GM12864 (cell line): ENCODE results near the gene ATG2A.
A peak's percentile ranks its signal among the peaks of the same experiment; 100 is the strongest.

Source experiments
- DNase-seq: peaks from one replicate; pipeline ENCODE4 v3.0.0-alpha.2; 2011; ENCODE audit warnings: low read depth
- H3K4me3 ChIP-seq: 2 replicates; pipeline ENCODE4 v1.5.1; 2011; ENCODE audit warnings: mild to moderate bottlenecking, low read depth, low read length, control low read depth
- CTCF ChIP-seq: IDR thresholded peaks from 2 replicates; pipeline ENCODE4 v1.5.1; 2011; ENCODE audit warnings: low read depth, mild to moderate bottlenecking, moderate library complexity, low read length, control low read depth, inconsistent platforms; ENCODE audit errors: missing control alignments

Gene ATG2A

GRCh38 chr11:64916775-64917662 lies at the start of gene ATG2A:
Gene ATG2A (minus strand): TSS chr11:64917209. CDS start chr11:64917135, 74 bp downstream.
- H3K4me3 ChIP-seq = peak within 1 kb of the TSS; percentile 69
- no peak for TF ChIP-seq CTCF
- DNase-seq = peak; percentile 99

- H3K4me3 ChIP-seq = no peak overlapping the region
- TF ChIP-seq CTCF = no peak
- DNase-seq = no peak
These were observed 46.1 kb upstream of the ATG2A start for GRCh38 chr11:64963072-64963631.

GRCh38 chr11:64960719-64961118 lies 43.7 kb upstream of the ATG2A start:
- no peak overlapping the region for H3K4me3 ChIP-seq
- DNase-seq = no peak
- no peak for TF ChIP-seq CTCF

- no peak for TF ChIP-seq CTCF
- DNase-seq = no peak
- no peak overlapping the region for H3K4me3 ChIP-seq
These were observed 42.5 kb upstream of the ATG2A start for GRCh38 chr11:64959498-64959897.

- DNase-seq = no peak
- no peak overlapping the region for H3K4me3 ChIP-seq
- TF ChIP-seq CTCF = no peak
These were observed 37.2 kb upstream of the ATG2A start for GRCh38 chr11:64954201-64954600.

GRCh38 chr11:64951529-64951928 lies 34.5 kb upstream of the ATG2A start:
- H3K4me3 ChIP-seq = no peak overlapping the region
- no peak for TF ChIP-seq CTCF
- DNase-seq = no peak
